Ovary (tissue), 3 donors: ENCODE results near the gene MPPED2.

Experiments
- POLR2A ChIP-seq: fragments of 450-650 bp; IDR thresholded peaks from one replicate; pipeline ENCODE4 v1.6.1; 2017; ENCODE audit warnings: antibody characterized with exemption, mild to moderate bottlenecking, moderate library complexity
- TF ChIP-seq, protein P1 (sequence below), 3 donors: fragments of 450-650 bp in 2 of 3; fragments of 200-600 bp in 1 of 3; IDR thresholded peaks; one replicate each; pipeline versions ENCODE4 v1.5.1 to v1.8.0; 2016 to 2022; ENCODE audit warnings: antibody characterized with exemption in 3 of 3, mild to moderate bottlenecking in 1 of 3
- donor health status: DM: no; HTN: no; CAD: no.

DNA sequence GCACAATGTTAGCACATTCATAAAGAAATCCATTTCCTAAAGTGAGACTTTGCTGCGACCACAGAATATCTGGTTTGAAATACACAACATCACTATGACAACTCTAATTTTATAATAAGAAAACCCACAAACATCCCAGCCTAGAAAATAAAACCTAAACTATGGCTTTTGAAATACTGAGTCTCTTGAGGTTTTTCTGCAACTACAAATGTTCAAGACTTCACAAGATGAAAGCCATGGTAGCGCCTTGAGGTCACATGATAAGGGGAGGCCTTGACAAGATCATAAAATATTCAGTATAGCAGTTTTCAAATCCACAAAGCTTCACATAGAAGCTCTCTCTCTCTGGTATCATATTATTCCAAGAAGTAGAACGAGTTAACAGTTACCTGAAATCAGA lies 126.8 kb downstream of the MPPED2 start:
- TF ChIP-seq, protein P1, sequence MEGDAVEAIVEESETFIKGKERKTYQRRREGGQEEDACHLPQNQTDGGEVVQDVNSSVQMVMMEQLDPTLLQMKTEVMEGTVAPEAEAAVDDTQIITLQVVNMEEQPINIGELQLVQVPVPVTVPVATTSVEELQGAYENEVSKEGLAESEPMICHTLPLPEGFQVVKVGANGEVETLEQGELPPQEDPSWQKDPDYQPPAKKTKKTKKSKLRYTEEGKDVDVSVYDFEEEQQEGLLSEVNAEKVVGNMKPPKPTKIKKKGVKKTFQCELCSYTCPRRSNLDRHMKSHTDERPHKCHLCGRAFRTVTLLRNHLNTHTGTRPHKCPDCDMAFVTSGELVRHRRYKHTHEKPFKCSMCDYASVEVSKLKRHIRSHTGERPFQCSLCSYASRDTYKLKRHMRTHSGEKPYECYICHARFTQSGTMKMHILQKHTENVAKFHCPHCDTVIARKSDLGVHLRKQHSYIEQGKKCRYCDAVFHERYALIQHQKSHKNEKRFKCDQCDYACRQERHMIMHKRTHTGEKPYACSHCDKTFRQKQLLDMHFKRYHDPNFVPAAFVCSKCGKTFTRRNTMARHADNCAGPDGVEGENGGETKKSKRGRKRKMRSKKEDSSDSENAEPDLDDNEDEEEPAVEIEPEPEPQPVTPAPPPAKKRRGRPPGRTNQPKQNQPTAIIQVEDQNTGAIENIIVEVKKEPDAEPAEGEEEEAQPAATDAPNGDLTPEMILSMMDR (IDR thresholded peaks at IDR 0.05): no peak
- no peak for TF ChIP-seq POLR2A
